Nephron (organoid): ENCODE results near the gene KATNB1.

ENCODE experiments used
- H3K27ac Mint-ChIP-seq, 3 experiments: 2 replicates each; pipeline ENCODE4 v1.8.0; 2020; ENCODE audit warnings: mixed read lengths in 3 of 3, mild to moderate bottlenecking in 2 of 3, moderate library complexity in 1 of 3
- H3K27me3 Mint-ChIP-seq: 2 replicates; pipeline ENCODE4 v1.8.0; 2021; ENCODE audit warnings: low read depth, mild to moderate bottlenecking, moderate library complexity, mixed read lengths
- H3K36me3 Mint-ChIP-seq: 2 replicates; pipeline ENCODE4 v1.8.0; 2020; ENCODE audit warnings: low read depth, mixed read lengths
- H3K4me1 Mint-ChIP-seq: 2 replicates; pipeline ENCODE4 v1.8.0; 2020; ENCODE audit warnings: mixed read lengths
- H3K4me3 Mint-ChIP-seq, 3 experiments: 2 replicates each; pipeline ENCODE4 v1.8.0; 2020; ENCODE audit warnings: mild to moderate bottlenecking in 3 of 3, mixed read lengths in 3 of 3, moderate library complexity in 2 of 3
- H3K9me3 Mint-ChIP-seq: 2 replicates; pipeline ENCODE4 v1.8.0; 2020; ENCODE audit warnings: mixed read lengths
- TF ChIP-seq, protein P1 (sequence below), 3 experiments: fragments of 200-600 bp; sonication (generic); IDR thresholded peaks; one replicate each; pipeline ENCODE4 v1.5.0; 2021; ENCODE audit warnings: antibody characterized with exemption in 3 of 3; ENCODE audit not compliant: unreplicated experiment in 3 of 3

Gene KATNB1

DNA sequence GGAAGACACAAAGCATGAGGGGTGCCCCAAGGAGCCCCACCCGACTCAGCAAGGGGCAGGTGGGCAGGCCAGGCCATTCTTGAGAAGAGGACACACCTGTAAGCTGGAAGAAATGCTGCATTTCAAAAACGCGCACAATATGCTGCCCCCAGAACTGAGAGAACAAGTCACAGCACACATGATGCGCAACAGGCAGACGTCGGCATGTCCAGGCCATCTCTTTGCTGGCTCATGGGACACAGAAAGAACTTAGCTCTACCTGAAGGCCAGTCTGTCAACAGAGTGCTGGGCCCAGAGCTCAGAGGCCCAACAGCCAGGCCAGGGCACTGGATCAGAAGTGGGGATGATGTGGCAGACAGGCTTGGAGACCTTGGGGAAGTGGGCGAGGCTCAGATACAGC, 48.8 kb downstream of the KATNB1 start:
- TF ChIP-seq, protein P1, sequence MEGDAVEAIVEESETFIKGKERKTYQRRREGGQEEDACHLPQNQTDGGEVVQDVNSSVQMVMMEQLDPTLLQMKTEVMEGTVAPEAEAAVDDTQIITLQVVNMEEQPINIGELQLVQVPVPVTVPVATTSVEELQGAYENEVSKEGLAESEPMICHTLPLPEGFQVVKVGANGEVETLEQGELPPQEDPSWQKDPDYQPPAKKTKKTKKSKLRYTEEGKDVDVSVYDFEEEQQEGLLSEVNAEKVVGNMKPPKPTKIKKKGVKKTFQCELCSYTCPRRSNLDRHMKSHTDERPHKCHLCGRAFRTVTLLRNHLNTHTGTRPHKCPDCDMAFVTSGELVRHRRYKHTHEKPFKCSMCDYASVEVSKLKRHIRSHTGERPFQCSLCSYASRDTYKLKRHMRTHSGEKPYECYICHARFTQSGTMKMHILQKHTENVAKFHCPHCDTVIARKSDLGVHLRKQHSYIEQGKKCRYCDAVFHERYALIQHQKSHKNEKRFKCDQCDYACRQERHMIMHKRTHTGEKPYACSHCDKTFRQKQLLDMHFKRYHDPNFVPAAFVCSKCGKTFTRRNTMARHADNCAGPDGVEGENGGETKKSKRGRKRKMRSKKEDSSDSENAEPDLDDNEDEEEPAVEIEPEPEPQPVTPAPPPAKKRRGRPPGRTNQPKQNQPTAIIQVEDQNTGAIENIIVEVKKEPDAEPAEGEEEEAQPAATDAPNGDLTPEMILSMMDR (IDR thresholded peaks at IDR 0.05; ENCODE audit: unreplicated experiment in 3 of 3) = no peak
- Mint-ChIP-seq H3K9me3 (no peaks in the 10 kb centered on the region), H3K4me1 (peaks cover 16% of the 10 kb centered on the region), H3K4me3 (no peak overlapping the region), H3K27me3 (no peaks in the 10 kb centered on the region), H3K27ac (no peak overlapping the region), H3K36me3 (peaks cover 16% of the 10 kb centered on the region)

DNA sequence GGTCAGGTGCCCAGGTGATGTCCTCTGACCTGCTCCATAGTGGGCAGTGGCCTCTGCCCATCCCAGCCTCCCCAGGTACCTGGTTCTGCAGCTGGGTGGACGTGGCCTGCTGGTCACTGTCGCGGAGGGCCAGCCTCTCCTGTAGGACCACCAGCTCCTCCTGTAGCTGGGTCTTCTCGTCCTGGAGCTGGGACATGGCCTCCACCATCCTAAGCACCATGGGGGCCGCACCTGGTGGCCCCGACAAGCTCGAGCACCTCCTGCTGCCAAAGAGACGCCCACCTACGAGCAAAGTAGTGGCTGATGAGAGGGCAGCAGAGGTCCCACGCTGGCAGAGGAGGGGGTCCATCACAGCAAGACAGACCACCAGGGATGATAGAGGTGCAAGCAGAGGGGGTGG, 49.8 kb downstream of the KATNB1 start:
- TF ChIP-seq, protein P1 (IDR thresholded peaks at IDR 0.05; ENCODE audit: unreplicated experiment in 3 of 3) = no peak
- no peaks in the 10 kb centered on the region for H3K9me3 Mint-ChIP-seq

DNA sequence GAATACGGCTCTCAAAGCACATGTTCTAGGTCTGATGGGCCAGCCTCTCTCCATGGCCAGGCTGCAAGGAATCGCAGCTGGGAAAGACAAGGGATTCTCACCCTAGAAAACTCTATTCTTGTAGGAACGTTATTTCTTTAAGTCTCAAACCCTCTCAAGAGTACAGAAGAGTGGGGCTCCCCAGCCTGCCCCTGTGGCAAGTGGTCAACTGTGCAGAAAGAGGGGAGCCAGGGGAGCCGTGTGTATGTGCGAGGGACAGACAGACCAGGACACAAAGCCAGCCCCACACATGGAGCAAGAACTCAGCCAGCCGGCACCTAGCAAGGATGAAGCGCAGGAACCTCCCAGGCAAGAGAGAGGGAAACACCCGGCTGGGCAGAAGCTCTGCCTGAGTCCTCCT, 50.4 kb downstream of the KATNB1 start:
- Mint-ChIP-seq H3K4me1 (peaks cover 19% of the 10 kb centered on the region), H3K9me3 (no peaks in the 10 kb centered on the region), H3K4me3 (no peak overlapping the region), H3K27ac (no peak overlapping the region), H3K36me3 (peaks cover 17% of the 10 kb centered on the region), H3K27me3 (no peaks in the 10 kb centered on the region)
- TF ChIP-seq, protein P1 (IDR thresholded peaks at IDR 0.05; ENCODE audit: unreplicated experiment in 3 of 3) = no peak

More for the DNA sequence above, 49.8 kb downstream of the KATNB1 start:
- H3K4me3 Mint-ChIP-seq = no peak overlapping the region
- H3K27ac Mint-ChIP-seq = no peak overlapping the region
- no peaks in the 10 kb centered on the region for H3K27me3 Mint-ChIP-seq
- peaks cover 19% of the 10 kb centered on the region for H3K4me1 Mint-ChIP-seq
- H3K36me3 Mint-ChIP-seq = peaks cover 17% of the 10 kb centered on the region

DNA sequence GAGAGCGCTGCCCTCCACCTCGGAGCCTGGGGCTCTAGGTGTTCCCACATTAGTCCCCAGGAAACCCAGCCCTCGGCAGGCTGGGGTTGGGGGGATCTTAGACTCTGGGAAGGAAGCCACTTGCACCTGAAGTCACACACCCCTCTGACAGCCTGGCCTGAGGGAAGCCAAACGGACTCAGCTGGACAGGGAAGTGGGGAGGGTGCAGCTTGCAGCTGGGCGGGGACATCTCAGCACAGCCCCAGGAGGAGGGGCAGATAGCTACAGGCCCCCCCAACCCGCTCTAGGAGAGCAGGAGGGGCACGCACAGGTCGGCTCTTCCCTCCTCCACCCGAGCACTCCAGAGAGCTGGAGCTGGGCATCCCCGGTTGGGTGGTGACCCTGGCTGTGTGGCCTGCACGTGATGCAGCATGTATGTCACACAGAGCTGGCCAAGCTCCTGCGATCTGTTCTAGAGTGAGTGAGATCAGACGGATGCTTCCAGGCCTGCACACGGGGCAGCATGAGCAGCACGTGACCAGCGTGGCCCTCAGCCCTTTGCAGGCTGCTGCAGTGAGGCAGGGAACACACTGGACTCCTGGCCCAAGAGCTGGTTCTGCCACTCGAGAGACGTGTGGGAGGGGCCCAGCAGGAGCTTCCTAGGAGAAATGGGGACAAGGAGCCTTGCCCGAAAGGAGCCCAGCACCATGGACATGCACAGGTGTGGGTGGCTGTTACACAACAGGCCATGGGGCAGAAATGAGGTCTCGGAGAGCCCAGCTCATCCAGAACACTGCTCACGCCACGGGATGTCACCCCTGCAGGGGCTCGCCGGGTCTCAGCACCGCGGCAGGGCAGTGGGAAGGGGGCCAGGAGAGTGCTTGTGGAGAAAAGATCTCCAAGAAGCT, 51.3 kb downstream of the KATNB1 start:
- Mint-ChIP-seq H3K36me3 (peaks cover 17% of the 10 kb centered on the region), H3K4me1 (peaks cover 28% of the 10 kb centered on the region), H3K27me3 (no peaks in the 10 kb centered on the region), H3K9me3 (no peaks in the 10 kb centered on the region), H3K27ac (peak overlapping the region in 2 of 3 experiments; percentile 10 to 87), H3K4me3 (no peak overlapping the region)
- TF ChIP-seq, protein P1 (IDR thresholded peaks at IDR 0.05; ENCODE audit: unreplicated experiment in 3 of 3) = no peak

DNA sequence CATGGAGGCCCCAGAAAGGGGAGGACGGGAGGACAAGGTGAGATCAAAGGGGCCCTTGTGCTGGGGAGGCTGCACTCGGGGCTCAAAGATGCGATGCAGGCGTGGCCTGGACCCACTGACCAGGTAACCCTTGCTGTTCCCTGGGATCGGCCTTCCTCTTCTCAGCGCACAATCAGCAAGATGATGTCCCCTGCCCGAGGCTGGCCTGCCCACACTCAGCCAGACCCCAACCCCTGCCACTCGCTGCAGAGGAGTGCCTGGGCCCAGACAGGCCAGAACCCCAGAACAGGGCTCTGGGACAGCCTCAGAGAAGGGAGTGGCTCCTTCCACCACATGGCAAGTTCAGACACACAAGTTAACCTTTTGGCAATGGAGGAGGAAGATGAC, 51.9 kb downstream of the KATNB1 start:
- TF ChIP-seq, protein P1 (IDR thresholded peaks at IDR 0.05; ENCODE audit: unreplicated experiment in 3 of 3) = no peak
- H3K27ac Mint-ChIP-seq = peak overlapping the region in 1 of 3 experiments; percentile 10
- H3K27me3 Mint-ChIP-seq = no peaks in the 10 kb centered on the region
- no peaks in the 10 kb centered on the region for H3K9me3 Mint-ChIP-seq
- no peak overlapping the region for H3K4me3 Mint-ChIP-seq
- H3K36me3 Mint-ChIP-seq = peaks cover 11% of the 10 kb centered on the region
- H3K4me1 Mint-ChIP-seq = peaks cover 34% of the 10 kb centered on the region
